WERI-Rb-1 (cell line): ENCODE measurements around the gene ZDHHC22.

Source experiments
- DNase-seq: peaks from one replicate; pipeline ENCODE4 v3.0.0-alpha.2; 2020
- H3K27ac ChIP-seq: fragments of 250-450 bp; sonication (Bioruptor Pico); 2 replicates; pipeline ENCODE4 v1.5.1; 2020; ENCODE audit warnings: mild to moderate bottlenecking, moderate library complexity
- H3K27me3 ChIP-seq: fragments of 250-450 bp; sonication (Bioruptor Pico); 2 replicates; pipeline ENCODE4 v1.5.1; 2021; ENCODE audit warnings: mild to moderate bottlenecking, low read depth, moderate library complexity; ENCODE audit not compliant: insufficient read depth, severe bottlenecking
- H3K36me3 ChIP-seq: fragments of 250-450 bp; sonication (Bioruptor Pico); 2 replicates; pipeline ENCODE4 v1.5.1; 2020; ENCODE audit warnings: mild to moderate bottlenecking, moderate library complexity
- H3K4me3 ChIP-seq: 2 replicates; pipeline ENCODE4 v1.5.1; 2011; ENCODE audit warnings: low read depth, mild to moderate bottlenecking, control low read depth, low read length
- H3K9me3 ChIP-seq: fragments of 250-450 bp; sonication (Bioruptor Pico); 2 replicates; pipeline ENCODE4 v1.5.1; 2021; ENCODE audit warnings: mild to moderate bottlenecking, moderate library complexity; ENCODE audit not compliant: severe bottlenecking
- CTCF ChIP-seq: IDR thresholded peaks from 2 replicates; pipeline ENCODE4 v1.5.1; 2011; ENCODE audit warnings: low read depth, mild to moderate bottlenecking, control low read depth, inconsistent platforms, low read length

Gene ZDHHC22

GRCh38 chr14:77088219-77088618 is 53.4 kb downstream of the ZDHHC22 start:
- TF ChIP-seq CTCF = no peak
- Histone ChIP-seq H3K4me3 (no peak overlapping the region), H3K27ac (no peak overlapping the region), H3K27me3 (no peaks in the 10 kb centered on the region), H3K36me3 (no peaks in the 10 kb centered on the region), H3K9me3 (peaks cover 9% of the 10 kb centered on the region)
- no peak for DNase-seq

GRCh38 chr14:77087631-77088030 is 54.0 kb downstream of the ZDHHC22 start:
- Histone ChIP-seq H3K36me3 (no peaks in the 10 kb centered on the region), H3K9me3 (peaks cover 9% of the 10 kb centered on the region), H3K4me3 (no peak overlapping the region), H3K27ac (no peak overlapping the region), H3K27me3 (no peaks in the 10 kb centered on the region)
- TF ChIP-seq CTCF = no peak
- no peak for DNase-seq

- Histone ChIP-seq H3K36me3 (no peaks in the 10 kb centered on the region), H3K4me3 (no peak overlapping the region), H3K27me3 (no peaks in the 10 kb centered on the region), H3K9me3 (peaks cover 9% of the 10 kb centered on the region), H3K27ac (no peak overlapping the region)
- no peak for TF ChIP-seq CTCF
- DNase-seq = no peak
Measured at GRCh38 chr14:77086951-77087350, 54.6 kb downstream of the ZDHHC22 start.

- no peaks in the 10 kb centered on the region for H3K27me3 ChIP-seq
- H3K4me3 ChIP-seq = no peak overlapping the region
- no peaks in the 10 kb centered on the region for H3K36me3 ChIP-seq
- peaks cover 2% of the 10 kb centered on the region for H3K9me3 ChIP-seq
- DNase-seq = no peak
- no peak overlapping the region for H3K27ac ChIP-seq
- no peak for TF ChIP-seq CTCF
Measured at GRCh38 chr14:77086017-77086727, 55.4 kb downstream of the ZDHHC22 start.

GRCh38 chr14:77085538-77085937 is 56.1 kb downstream of the ZDHHC22 start:
- Histone ChIP-seq H3K27me3 (no peaks in the 10 kb centered on the region), H3K27ac (no peak overlapping the region), H3K9me3 (no peaks in the 10 kb centered on the region), H3K4me3 (no peak overlapping the region), H3K36me3 (no peaks in the 10 kb centered on the region)
- DNase-seq = no peak
- no peak for TF ChIP-seq CTCF

GRCh38 chr14:77084985-77085384 is 56.6 kb downstream of the ZDHHC22 start:
- Histone ChIP-seq H3K9me3 (no peaks in the 10 kb centered on the region), H3K27ac (no peak overlapping the region), H3K27me3 (no peaks in the 10 kb centered on the region), H3K4me3 (no peak overlapping the region), H3K36me3 (no peaks in the 10 kb centered on the region)
- no peak for TF ChIP-seq CTCF
- DNase-seq = no peak
